Activated CD4-positive, alpha-beta memory T cell treated with anti-CD3 and anti-CD28 coated beads, Interleukin-2, amount 10 ng/mL, durations not matched to agents 7 days and 5 days (primary cell): ENCODE results near the gene ZNF454. TPM values are rescaled to one million over a fixed set of nuclear protein-coding genes. Genes with fewer than 3 reads are reported as not detected.

ENCODE experiments used
- CTCF ChIA-PET: fragments of 350-600 bp; sonication (Branson Sonifier 250); formaldehyde crosslinking; loops from one replicate; lab custom pipeline; 2021; ENCODE audit warnings: antibody characterized with exemption, inconsistent platforms; lab: Charles Lee
- POLR2A ChIA-PET: fragments of 350-600 bp; sonication (Branson Sonifier 250); formaldehyde crosslinking; loops from one replicate; lab custom pipeline; 2021; ENCODE audit warnings: antibody characterized with exemption; lab: Charles Lee
- DNase-seq: peaks from one replicate; pipeline ENCODE4 v3.0.0-alpha.2; 2020
- H3K27ac Mint-ChIP-seq: one replicate; pipeline ENCODE4 v1.8.0; 2021; ENCODE audit warnings: mild to moderate bottlenecking, mixed read lengths
- H3K27me3 Mint-ChIP-seq: one replicate; pipeline ENCODE4 v1.8.0; 2021; ENCODE audit warnings: mixed read lengths
- H3K36me3 Mint-ChIP-seq: one replicate; pipeline ENCODE4 v1.8.0; 2021; ENCODE audit warnings: low read depth, mixed read lengths
- H3K4me1 Mint-ChIP-seq: one replicate; pipeline ENCODE4 v1.8.0; 2021; ENCODE audit warnings: mixed read lengths
- H3K4me3 Mint-ChIP-seq: one replicate; pipeline ENCODE4 v1.8.0; 2021; ENCODE audit warnings: mild to moderate bottlenecking, mixed read lengths
- H3K9me3 Mint-ChIP-seq: one replicate; pipeline ENCODE4 v1.8.0; 2021; ENCODE audit warnings: mixed read lengths
- total RNA-seq, 2 experiments: library from RNA; stranded (reverse); gene quantifications; one replicate each; pipeline ENCODE4 v1.2.3, GENCODE V29; 2021

Gene ZNF454
- total RNA-seq, 2 experiments from 2014 or later = not detected

DNA sequence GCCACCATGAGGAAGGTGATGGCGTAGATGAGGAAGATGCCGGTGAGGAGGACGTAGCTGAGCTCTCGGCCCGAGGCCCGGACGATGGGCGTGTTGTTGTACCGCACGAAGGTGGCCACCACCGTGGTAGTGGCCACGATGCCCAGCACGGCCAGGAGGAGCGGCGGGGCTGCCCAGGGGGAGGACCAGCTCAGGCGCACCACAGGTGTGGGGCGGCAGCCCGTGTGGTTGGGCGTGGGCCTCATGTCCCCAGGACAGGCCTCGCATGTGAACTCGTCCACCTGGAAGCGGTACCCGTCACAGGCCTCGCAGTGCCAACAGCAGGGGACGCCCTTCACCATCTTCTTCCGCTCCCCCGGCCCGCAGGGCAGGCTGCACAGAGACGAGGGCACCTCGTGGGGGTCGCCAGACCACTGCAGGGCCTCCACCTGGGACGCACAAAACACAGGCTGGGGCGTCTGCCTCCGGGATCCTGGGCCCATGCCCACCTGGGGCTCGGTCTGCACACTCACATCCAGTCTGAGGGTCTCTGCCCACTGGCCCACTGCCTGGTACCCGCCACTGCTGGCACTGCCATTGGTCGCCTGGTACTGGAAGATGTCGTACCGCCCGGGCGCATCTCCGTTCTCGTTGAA lies 45.4 kb downstream of the ZNF454 start:
- Mint-ChIP-seq H3K4me3 (no peak overlapping the region), H3K27me3 (no peaks in the 10 kb centered on the region), H3K4me1 (no peaks in the 10 kb centered on the region), H3K27ac (no peak overlapping the region), H3K36me3 (no peaks in the 10 kb centered on the region), H3K9me3 (peaks cover 38% of the 10 kb centered on the region)
- no peak for DNase-seq
- ChIA-PET CTCF (no interaction called here), POLR2A (no interaction called here)

GRCh38 chr5:178988436-178989220 lies 47.6 kb downstream of the ZNF454 start:
- CTCF ChIA-PET = no interaction called here
- H3K4me1 Mint-ChIP-seq = no peaks in the 10 kb centered on the region
- POLR2A ChIA-PET = no interaction called here
- peaks cover 4% of the 10 kb centered on the region for H3K36me3 Mint-ChIP-seq
- no peak overlapping the region for H3K4me3 Mint-ChIP-seq
- H3K27me3 Mint-ChIP-seq = peaks cover 5% of the 10 kb centered on the region
- no peak for DNase-seq
- no peak overlapping the region for H3K27ac Mint-ChIP-seq
- H3K9me3 Mint-ChIP-seq = peaks cover 25% of the 10 kb centered on the region

GRCh38 chr5:178989311-178989710 lies 48.3 kb downstream of the ZNF454 start:
- DNase-seq = no peak
- Mint-ChIP-seq H3K27ac (no peak overlapping the region), H3K9me3 (peaks cover 23% of the 10 kb centered on the region), H3K36me3 (peaks cover 4% of the 10 kb centered on the region), H3K4me3 (no peak overlapping the region), H3K4me1 (no peaks in the 10 kb centered on the region), H3K27me3 (peaks cover 11% of the 10 kb centered on the region)
- ChIA-PET POLR2A (no interaction called here), CTCF (no interaction called here)

DNA sequence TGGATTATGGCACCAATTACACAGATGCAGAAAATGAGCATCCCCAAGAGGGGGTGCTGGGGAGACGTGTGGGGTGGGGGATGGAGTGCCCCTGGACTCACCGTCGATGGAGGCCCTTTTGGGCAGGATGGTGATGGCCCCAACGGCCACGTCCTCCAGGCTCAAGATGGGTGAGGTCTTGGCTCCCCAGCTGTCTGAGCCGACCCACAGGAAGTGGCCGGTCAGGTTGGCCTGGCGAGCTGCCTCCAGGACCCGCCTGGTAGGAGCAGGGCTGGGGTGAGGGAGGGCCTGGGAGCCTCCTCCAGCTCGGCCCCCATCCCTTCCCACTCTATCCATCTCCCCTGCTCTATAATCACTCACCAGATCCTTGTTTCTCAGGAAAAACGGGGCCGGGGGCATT lies 49.5 kb downstream of the ZNF454 start:
- no peak overlapping the region for H3K4me3 Mint-ChIP-seq
- peaks cover 14% of the 10 kb centered on the region for H3K27me3 Mint-ChIP-seq
- no peak overlapping the region for H3K27ac Mint-ChIP-seq
- ChIA-PET CTCF (no interaction called here), POLR2A (no interaction called here)
- peaks cover 1% of the 10 kb centered on the region for H3K4me1 Mint-ChIP-seq
- H3K9me3 Mint-ChIP-seq = peaks cover 23% of the 10 kb centered on the region
- H3K36me3 Mint-ChIP-seq = peaks cover 6% of the 10 kb centered on the region
- DNase-seq = no peak

DNA sequence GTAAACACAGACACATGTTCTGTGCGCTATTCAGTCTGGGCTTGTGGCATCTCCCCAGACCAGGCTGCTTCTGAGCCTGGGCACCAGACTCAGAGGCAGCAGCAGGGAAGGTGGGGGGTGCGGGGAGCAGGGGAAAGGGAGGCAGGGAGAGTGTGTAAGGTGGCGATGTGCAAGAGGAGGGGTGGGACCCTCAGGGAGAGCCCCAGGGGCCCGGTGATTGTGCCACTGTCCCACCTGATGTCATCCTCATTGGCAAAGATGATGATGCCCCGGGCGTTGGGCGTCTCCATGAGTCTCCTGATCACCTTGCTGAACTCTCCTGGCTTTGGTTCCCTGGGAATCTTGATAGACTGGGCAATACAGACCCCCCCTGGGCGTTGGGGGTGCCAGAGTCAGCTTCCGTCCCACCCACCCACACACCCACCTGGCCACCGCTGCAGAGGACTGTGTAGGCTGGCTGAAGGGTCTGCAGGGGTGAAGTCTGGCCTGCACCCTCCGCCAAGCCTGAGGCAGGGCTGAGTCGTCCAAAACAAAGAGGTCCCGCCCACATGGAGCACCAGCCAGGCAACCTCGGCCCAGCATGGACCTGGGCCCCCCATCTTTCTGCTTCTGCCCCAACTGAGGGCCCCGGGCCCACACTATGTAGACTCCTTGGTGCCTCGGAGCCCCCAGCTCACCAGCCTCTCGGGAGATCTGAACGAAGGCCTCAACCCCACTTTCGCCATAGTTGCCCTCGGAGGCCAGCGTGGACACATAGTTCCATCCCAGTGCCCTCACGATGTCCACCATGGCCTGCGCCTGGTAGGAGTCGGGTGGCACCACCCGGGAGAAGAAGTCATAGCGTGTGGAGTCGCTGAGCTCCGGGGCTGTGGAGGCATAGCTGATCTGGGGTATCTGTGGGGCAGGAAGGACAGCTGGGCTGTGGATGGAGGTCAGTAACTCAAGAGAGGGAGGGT lies 50.5 kb downstream of the ZNF454 start:
- POLR2A ChIA-PET = no interaction called here
- H3K27ac Mint-ChIP-seq = no peak overlapping the region
- CTCF ChIA-PET = no interaction called here
- DNase-seq = no peak
- H3K9me3 Mint-ChIP-seq = peaks cover 23% of the 10 kb centered on the region
- peaks cover 2% of the 10 kb centered on the region for H3K4me1 Mint-ChIP-seq
- H3K4me3 Mint-ChIP-seq = no peak overlapping the region
- H3K27me3 Mint-ChIP-seq = peaks cover 17% of the 10 kb centered on the region
- peaks cover 8% of the 10 kb centered on the region for H3K36me3 Mint-ChIP-seq

DNA sequence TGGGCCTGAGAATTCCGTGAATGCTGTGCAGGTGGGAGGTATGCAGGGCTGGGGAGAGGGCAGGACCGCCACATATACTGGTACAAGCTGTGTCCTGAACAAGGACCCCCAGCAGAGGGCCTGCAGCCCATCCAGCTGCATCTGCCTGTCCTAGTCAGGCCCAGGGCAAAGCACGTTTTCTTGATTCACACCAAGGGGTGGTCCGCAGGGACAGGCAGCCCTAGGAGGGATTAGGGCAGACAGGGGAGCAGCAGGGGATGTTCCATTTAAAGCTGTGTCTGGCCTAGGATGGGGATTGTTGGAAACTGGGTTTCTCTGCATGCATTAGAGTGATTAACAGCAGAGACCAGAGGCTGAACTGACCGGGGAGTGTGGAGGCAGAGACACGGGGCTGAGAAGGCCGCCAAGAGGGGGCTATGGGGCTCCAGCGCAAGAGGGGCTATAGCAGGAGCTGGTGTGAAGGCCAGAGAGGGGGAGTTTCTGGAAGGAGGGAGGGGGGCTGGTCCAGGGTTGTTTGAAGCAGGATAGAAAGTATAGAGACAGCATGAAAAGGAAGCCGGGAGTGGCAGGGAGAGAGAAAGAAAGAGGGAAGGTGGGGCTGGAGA lies 51.4 kb downstream of the ZNF454 start:
- ChIA-PET CTCF (no interaction called here), POLR2A (no interaction called here)

DNA sequence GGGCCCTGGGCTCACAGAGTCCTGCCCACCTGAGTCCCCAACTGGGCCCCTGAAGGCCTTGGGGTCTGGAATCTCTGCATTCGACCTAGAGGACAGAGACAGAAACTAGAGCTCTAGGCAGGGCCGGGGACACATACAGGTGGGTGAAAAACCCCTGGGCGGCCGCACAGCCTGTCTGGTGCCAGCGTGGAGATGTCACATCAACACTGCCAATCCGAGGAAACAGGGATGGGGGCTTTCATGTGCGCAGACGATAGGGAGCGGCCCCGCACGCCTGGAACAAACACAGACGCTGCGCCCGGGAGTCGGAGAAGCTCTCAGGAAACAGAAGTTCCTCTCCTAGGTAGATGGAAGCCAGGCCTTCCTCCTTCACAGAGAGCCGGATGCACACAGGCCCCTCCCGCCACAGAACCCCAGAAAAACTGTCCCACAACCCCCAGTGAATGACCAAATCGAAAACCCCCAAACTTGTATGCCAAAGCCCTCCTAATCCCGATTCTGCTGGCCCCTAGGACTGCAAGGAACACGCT lies 52.3 kb downstream of the ZNF454 start:
- no peak overlapping the region for H3K4me3 Mint-ChIP-seq
- no peak for DNase-seq
- ChIA-PET CTCF (no interaction called here), POLR2A (no interaction called here)
- peaks cover 8% of the 10 kb centered on the region for H3K36me3 Mint-ChIP-seq
- peaks cover 14% of the 10 kb centered on the region for H3K9me3 Mint-ChIP-seq
- H3K4me1 Mint-ChIP-seq = peaks cover 2% of the 10 kb centered on the region
- peaks cover 17% of the 10 kb centered on the region for H3K27me3 Mint-ChIP-seq
- no peak overlapping the region for H3K27ac Mint-ChIP-seq

More for the DNA sequence above, 51.4 kb downstream of the ZNF454 start:
- H3K4me1 Mint-ChIP-seq = peaks cover 2% of the 10 kb centered on the region
- H3K27ac Mint-ChIP-seq = no peak overlapping the region
- H3K4me3 Mint-ChIP-seq = no peak overlapping the region
- H3K27me3 Mint-ChIP-seq = peaks cover 17% of the 10 kb centered on the region
- H3K9me3 Mint-ChIP-seq = peaks cover 19% of the 10 kb centered on the region
- DNase-seq = no peak
- H3K36me3 Mint-ChIP-seq = peaks cover 8% of the 10 kb centered on the region

- CTCF ChIA-PET = no interaction called here
- Mint-ChIP-seq H3K27me3 (peaks cover 17% of the 10 kb centered on the region), H3K4me3 (no peak overlapping the region), H3K27ac (no peak overlapping the region), H3K36me3 (peaks cover 8% of the 10 kb centered on the region), H3K9me3 (peaks cover 16% of the 10 kb centered on the region), H3K4me1 (peaks cover 2% of the 10 kb centered on the region)
- DNase-seq = no peak
- POLR2A ChIA-PET = no interaction called here
Measured at GRCh38 chr5:178993955-178994579, 53.1 kb downstream of the ZNF454 start.

GRCh38 chr5:178994580-178995340 lies 53.8 kb downstream of the ZNF454 start, which contains the start of gene GRM6:
Gene GRM6, minus strand, starts transcription at chr5:178995320. Its CDS starts 376 bp downstream, at chr5:178994944.
- no peak within 1 kb of the TSS for H3K27ac Mint-ChIP-seq
- ChIA-PET CTCF (no interaction called here), POLR2A (no interaction called here)
- DNase-seq = no peak
- H3K4me3 Mint-ChIP-seq = no peak within 1 kb of the TSS
- H3K27me3 Mint-ChIP-seq = peaks cover 17% of the 10 kb centered on the region
- peaks cover 8% of the 10 kb centered on the region for H3K36me3 Mint-ChIP-seq
- peaks cover 9% of the 10 kb centered on the region for H3K9me3 Mint-ChIP-seq
- peaks cover 2% of the 10 kb centered on the region for H3K4me1 Mint-ChIP-seq

DNA sequence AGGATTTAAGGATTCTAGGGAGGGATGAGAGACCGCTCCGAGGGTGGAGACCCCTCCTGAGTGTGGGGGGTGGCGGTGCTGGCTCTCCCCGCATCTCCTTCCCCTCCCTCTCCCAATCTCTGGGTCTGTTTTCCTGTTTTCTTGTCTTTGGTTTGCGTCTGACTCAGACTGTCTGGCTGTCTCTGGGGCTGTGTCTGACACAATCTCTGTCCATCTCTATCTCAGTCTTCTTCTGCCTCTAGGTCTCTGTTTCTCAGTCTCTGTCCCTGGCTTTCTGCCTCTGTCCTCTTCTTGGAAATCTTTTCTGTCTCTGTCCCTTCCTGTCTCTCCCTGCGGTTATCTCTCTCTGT lies 54.3 kb downstream of the ZNF454 start:
- Mint-ChIP-seq H3K27ac (no peak overlapping the region), H3K4me3 (no peak overlapping the region), H3K4me1 (peaks cover 2% of the 10 kb centered on the region), H3K9me3 (peaks cover 6% of the 10 kb centered on the region), H3K36me3 (peaks cover 8% of the 10 kb centered on the region), H3K27me3 (peaks cover 17% of the 10 kb centered on the region)
- no peak for DNase-seq
- ChIA-PET POLR2A (no interaction called here), CTCF (no interaction called here)

DNA sequence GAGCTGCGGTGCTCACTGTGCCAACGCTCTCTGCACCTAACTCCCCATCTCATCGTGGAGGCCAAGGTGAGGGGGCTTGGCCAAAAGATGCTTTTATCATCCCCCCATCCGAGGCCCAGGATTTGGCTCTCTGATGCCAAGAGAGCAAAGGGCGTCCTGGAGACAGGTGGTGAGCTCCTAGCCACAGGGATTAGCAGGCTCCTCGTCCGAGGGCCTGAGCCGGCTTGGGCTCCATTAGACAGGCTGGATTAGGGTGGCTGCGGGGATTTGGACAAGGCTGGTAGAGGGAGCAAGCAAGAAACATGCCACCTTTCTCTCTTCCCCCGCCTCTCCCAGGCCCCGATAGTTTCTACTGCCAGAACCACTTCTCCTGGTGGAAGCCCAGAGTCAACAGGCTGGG lies 55.2 kb downstream of the ZNF454 start:
- POLR2A ChIA-PET = no interaction called here

GRCh38 chr5:178997191-178997590 lies 56.2 kb downstream of the ZNF454 start:
- Mint-ChIP-seq H3K4me3 (no peak overlapping the region), H3K4me1 (peaks cover 2% of the 10 kb centered on the region), H3K27ac (no peak overlapping the region), H3K9me3 (peaks cover 12% of the 10 kb centered on the region), H3K27me3 (peaks cover 17% of the 10 kb centered on the region), H3K36me3 (peaks cover 8% of the 10 kb centered on the region)
- ChIA-PET POLR2A (no interaction called here), CTCF (no interaction called here)
- DNase-seq = no peak

More for the DNA sequence above, 55.2 kb downstream of the ZNF454 start:
- Mint-ChIP-seq H3K9me3 (peaks cover 7% of the 10 kb centered on the region), H3K4me1 (peaks cover 2% of the 10 kb centered on the region), H3K27me3 (peaks cover 17% of the 10 kb centered on the region), H3K4me3 (no peak overlapping the region), H3K36me3 (peaks cover 8% of the 10 kb centered on the region), H3K27ac (no peak overlapping the region)
- DNase-seq = no peak
- CTCF ChIA-PET = no interaction called here
